NCI-H1048 (cell line): Measurements from ENCODE around the gene MYOF.
"Not testable (repeated sequence)": the region's sequence is repeated elsewhere in the genome, so short reads cannot be mapped to it uniquely, and the experiment has no call there.

ENCODE experiments used
- DNase-seq: peaks from one replicate; lab custom pipeline; 2025; lab: John Stamatoyannopoulos, UW

MYOF gene

GRCh38 chr10:93481637-93482144 is 443 bp downstream of the MYOF start:
- no peak for DNase-seq

- DNase-seq = no peak
Measured at GRCh38 chr10:93478873-93479272, 3.3 kb downstream of the MYOF start.

- DNase-seq = no peak
Measured at GRCh38 chr10:93476756-93477155, 5.4 kb downstream of the MYOF start.

GRCh38 chr10:93475871-93476270 is 6.3 kb downstream of the MYOF start:
- DNase-seq = no peak

GRCh38 chr10:93475227-93475626 is 6.9 kb downstream of the MYOF start:
- no peak for DNase-seq

GRCh38 chr10:93473804-93474472 is 8.2 kb downstream of the MYOF start:
- no peak for DNase-seq

GRCh38 chr10:93473161-93473560 is 9.0 kb downstream of the MYOF start:
- no peak for DNase-seq

- no peak for DNase-seq
Measured at GRCh38 chr10:93471110-93471651, 11.0 kb downstream of the MYOF start.

- no peak for DNase-seq
Measured at GRCh38 chr10:93469454-93469853, 12.7 kb downstream of the MYOF start.

- no peak for DNase-seq
Measured at GRCh38 chr10:93468461-93469213, 13.5 kb downstream of the MYOF start.

- DNase-seq = not testable (repeated sequence)
Measured at GRCh38 chr10:93467635-93468034, 14.5 kb downstream of the MYOF start.

- DNase-seq = no peak
Measured at GRCh38 chr10:93465806-93466675, 16.1 kb downstream of the MYOF start.

GRCh38 chr10:93464776-93465388 is 17.3 kb downstream of the MYOF start:
- no peak for DNase-seq

GRCh38 chr10:93463723-93464476 is 18.2 kb downstream of the MYOF start:
- no peak for DNase-seq

GRCh38 chr10:93462881-93463280 is 19.3 kb downstream of the MYOF start:
- no peak for DNase-seq

- no peak for DNase-seq
Measured at GRCh38 chr10:93462371-93462770, 19.8 kb downstream of the MYOF start.

GRCh38 chr10:93461807-93462178 is 20.3 kb downstream of the MYOF start:
- DNase-seq = no peak

- DNase-seq = no peak
Measured at GRCh38 chr10:93461109-93461806, 20.9 kb downstream of the MYOF start.

GRCh38 chr10:93459466-93459865 is 22.7 kb downstream of the MYOF start:
- DNase-seq = no peak

GRCh38 chr10:93458821-93459257 is 23.3 kb downstream of the MYOF start:
- no peak for DNase-seq
